ENCODE data around the gene ADAMTS6. TPM values are rescaled to one million over a fixed set of nuclear protein-coding genes. Genes with fewer than 3 reads are reported as not detected.
A peak's percentile ranks its signal among the peaks of the same experiment; 100 is the strongest.

The ADAMTS6 gene
- polyA plus RNA-seq, 3 donors, result 0.01 TPM; not detected in 2

GRCh38 chr5:65481171-65481581 is 544 bp downstream of the ADAMTS6 start:
- intact Hi-C loops (cut with micrococcal nuclease), result loop anchor here (5.0 to 10.0 kb wide), 3 partner anchors 376 to 669 kb away; no protein-coding TSS in a partner anchor
- H3K4me3 ChIP-seq (replicated peaks in 1 of 3; ENCODE audit: low read depth in 2 of 3, low read length in 3 of 3), result peak overlapping the region; percentile 65 to 99 (median 90)
- peak overlapping the region; percentile 81 for H2AFZ ChIP-seq (ENCODE audit: insufficient read depth, low read depth, low read length, poor library complexity, severe bottlenecking)
- Mint-ChIP-seq H3K9me3 (peaks cover 0 to 3% (median 0%) of the 10 kb centered on the region in 7 donors), H3K4me3 (peak overlapping the region in 1 of 2 donors; percentile 95), H3K27ac (no peak overlapping the region), H3K4me1 (peaks cover 7% of the 10 kb centered on the region), H3K36me3 (no peaks in the 10 kb centered on the region), H3K27me3 (ENCODE audit: low read depth in 3 of 3) (peaks cover 2 to 9% (median 8%) of the 10 kb centered on the region in 3 donors)
- no peak for TF ChIP-seq CTCF (IDR thresholded peaks at IDR 0.05)
- no peak overlapping the region for H3K27ac ChIP-seq (ENCODE audit: low read depth in 1 of 2, low read length in 2 of 2)
- peak overlapping the region; percentile 94 for H3K4me2 ChIP-seq (replicated peaks; ENCODE audit: extremely low read depth, low read length, poor library complexity, severe bottlenecking)
- DNase-seq, result no peak
- no peak overlapping the region for H3K9ac ChIP-seq (ENCODE audit: insufficient read depth, low read length, poor library complexity, severe bottlenecking)
- no peaks in the 10 kb centered on the region for H3K36me3 ChIP-seq (replicated peaks in 1 of 2; ENCODE audit: control insufficient read depth in 1 of 2, insufficient read depth in 2 of 2, low read length in 2 of 2)
- peaks cover 0 to 3% of the 10 kb centered on the region in 2 donors for H3K27me3 ChIP-seq (ENCODE audit: control insufficient read depth in 2 of 2, insufficient read depth in 2 of 2, low read length in 2 of 2)
- H3K79me2 ChIP-seq (ENCODE audit: insufficient read depth, low read length), result no peaks in the 10 kb centered on the region
- no peaks in the 10 kb centered on the region for H4K20me1 ChIP-seq (ENCODE audit: insufficient read depth, low read length)
- no peaks in the 10 kb centered on the region for H3K9me3 ChIP-seq (replicated peaks in 1 of 2; ENCODE audit: control insufficient read depth in 1 of 2, insufficient read depth in 1 of 2, low read length in 2 of 2)
- peaks cover 20 to 29% of the 10 kb centered on the region in 2 donors for H3K4me1 ChIP-seq (ENCODE audit: control insufficient read depth in 1 of 2, insufficient read depth in 2 of 2, low read length in 2 of 2)
- WGBS (ENCODE audit: insufficient coverage), result 0% methylated on average over 1 of the region's 7 CpGs

- Mint-ChIP-seq H3K27ac (no peak overlapping the region), H3K27me3 (ENCODE audit: low read depth in 3 of 3) (peaks cover 2 to 9% (median 8%) of the 10 kb centered on the region in 3 donors), H3K9me3 (peaks cover 0 to 3% (median 0%) of the 10 kb centered on the region in 7 donors), H3K36me3 (no peaks in the 10 kb centered on the region), H3K4me1 (peaks cover 7% of the 10 kb centered on the region), H3K4me3 (no peak overlapping the region)
- Histone ChIP-seq H3K9me3 (replicated peaks in 1 of 2; ENCODE audit: control insufficient read depth in 1 of 2, insufficient read depth in 1 of 2, low read length in 2 of 2) (no peaks in the 10 kb centered on the region), H3K36me3 (replicated peaks in 1 of 2; ENCODE audit: control insufficient read depth in 1 of 2, insufficient read depth in 2 of 2, low read length in 2 of 2) (no peaks in the 10 kb centered on the region), H2AFZ (ENCODE audit: insufficient read depth, low read depth, low read length, poor library complexity, severe bottlenecking) (peak overlapping the region; percentile 76), H3K9ac (ENCODE audit: insufficient read depth, low read length, poor library complexity, severe bottlenecking) (peak overlapping the region; percentile 30), H3K27ac (ENCODE audit: low read depth in 1 of 2, low read length in 2 of 2) (no peak overlapping the region), H3K27me3 (ENCODE audit: control insufficient read depth in 2 of 2, insufficient read depth in 2 of 2, low read length in 2 of 2) (peaks cover 0 to 3% of the 10 kb centered on the region in 2 donors), H3K79me2 (ENCODE audit: insufficient read depth, low read length) (no peaks in the 10 kb centered on the region), H3K4me1 (ENCODE audit: control insufficient read depth in 1 of 2, insufficient read depth in 2 of 2, low read length in 2 of 2) (peaks cover 20 to 29% of the 10 kb centered on the region in 2 donors), H4K20me1 (ENCODE audit: insufficient read depth, low read length) (no peaks in the 10 kb centered on the region), H3K4me3 (replicated peaks in 1 of 3; ENCODE audit: low read depth in 2 of 3, low read length in 3 of 3) (peak overlapping the region; percentile 37 to 90 (median 70)), H3K4me2 (replicated peaks; ENCODE audit: extremely low read depth, low read length, poor library complexity, severe bottlenecking) (peak overlapping the region; percentile 94)
- WGBS (ENCODE audit: insufficient coverage), result 0% methylated on average over 13 of the region's 15 CpGs
- no peak for TF ChIP-seq CTCF (IDR thresholded peaks at IDR 0.05)
- intact Hi-C loops (cut with micrococcal nuclease), result loop anchor here (5.0 to 10.0 kb wide), 3 partner anchors 376 to 668 kb away; no protein-coding TSS in a partner anchor
- peak in 1 of 3 donors; percentile 12 for DNase-seq
Observed at GRCh38 chr5:65480306-65480865, 1.3 kb downstream of the ADAMTS6 start.

Measured in CD14-positive monocyte (primary cell).